ENCODE measurements around the gene HRK. TPM values are rescaled to one million over a fixed set of nuclear protein-coding genes. Genes with fewer than 3 reads are reported as not detected.
A peak's percentile ranks its signal among the peaks of the same experiment; 100 is the strongest.

The HRK gene
- total and polyA plus RNA-seq, 9 of the 15 experiments (the other 6 are each of a cell fraction or from before 2014, with no cell fraction given), result 0.01 to 0.05 (median 0.04) TPM; not detected in 6

DNA sequence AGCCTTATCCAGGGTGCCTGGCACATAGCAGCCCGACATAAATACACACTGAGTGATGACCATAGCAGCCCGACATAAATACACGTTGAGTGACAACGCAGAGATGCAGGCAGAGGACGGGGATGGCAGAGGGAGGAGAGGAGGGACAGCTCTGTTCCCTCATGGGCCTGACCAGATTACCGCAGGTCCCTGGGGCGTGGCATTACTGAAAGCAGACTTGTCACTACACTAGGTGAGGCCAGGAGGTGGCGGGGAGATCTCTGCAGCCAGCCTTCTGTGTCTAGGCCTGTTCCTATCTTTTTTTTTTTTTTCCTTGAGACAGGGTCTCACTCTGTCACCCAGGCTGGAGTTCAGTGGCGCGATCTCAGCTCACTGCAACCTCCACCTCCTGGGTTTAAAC, 69.0 kb downstream of the HRK start:
- Histone ChIP-seq H3K4me1 (replicated peaks in 1 of 2; ENCODE audit: control insufficient read depth in 2 of 2, insufficient read depth in 2 of 2, low read length in 2 of 2) (no peaks in the 10 kb centered on the region; a peak in 1 of 5 replicates), H3K36me3 (ENCODE audit: control insufficient read depth, insufficient read depth, low read length) (no peaks in the 10 kb centered on the region), H3K27me3 (ENCODE audit: control insufficient read depth in 2 of 2, insufficient read depth in 2 of 2, low read length in 2 of 2) (no peaks in the 10 kb centered on the region), H3K9me1 (ENCODE audit: control insufficient read depth, insufficient read depth, low read length) (no peaks in the 10 kb centered on the region), H3K4me3 (no peak overlapping the region), H3K9me3 (replicated peaks; ENCODE audit: control insufficient read depth, insufficient read depth, low read depth, low read length) (no peaks in the 10 kb centered on the region), H4K20me1 (replicated peaks; ENCODE audit: control insufficient read depth, insufficient read depth, low read length) (no peaks in the 10 kb centered on the region), H2AFZ (ENCODE audit: low read depth, low read length) (no peak overlapping the region), H3K79me2 (ENCODE audit: control insufficient read depth, insufficient read depth, low read length) (no peaks in the 10 kb centered on the region), H3K4me2 (ENCODE audit: insufficient read depth, low read length) (no peak overlapping the region), H3K27ac (ENCODE audit: extremely low read depth, low read depth, low read length) (no peak overlapping the region), H3K9ac (ENCODE audit: insufficient read depth in 1 of 2, low read depth in 2 of 2, low read length in 2 of 2) (no peak overlapping the region)
- CTCF ChIA-PET (ENCODE audit: low intra/inter-chr PET ratio), result no interaction called here
- no TSS peak for BruUV-seq (replicated peaks)
- POLR2A ChIA-PET, result no interaction called here
- WGBS (ENCODE audit: insufficient coverage, low coverage, missing lambda C conversion rate), result 47% methylated on average over 10 of the region's 10 CpGs
- no peak for TF ChIP-seq RFX5 (IDR thresholded peaks at IDR 0.05; ENCODE audit: low read depth, low read length)
- TF ChIP-seq PHTF2 (CRISPR knock-in tag; IDR thresholded peaks at IDR 0.05), result no peak
- TF ChIP-seq BRD9 (IDR thresholded peaks at IDR 0.05; ENCODE audit: low read depth, partially characterized antibody), result no peak
- TF ChIP-seq KLF13 (tag; IDR thresholded peaks at IDR 0.05; ENCODE audit: borderline replicate concordance, low read depth), result no peak
- TF ChIP-seq ZNF766 (CRISPR knock-in tag; conservative IDR thresholded peaks at IDR 0.05), result no peak
- no peak for TF ChIP-seq SMAD1 (IDR thresholded peaks at IDR 0.05; ENCODE audit: low read depth, low read length, partially characterized antibody)
- TF ChIP-seq ZNF830 (CRISPR knock-in tag; IDR thresholded peaks at IDR 0.05), result no peak
- no peak for TF ChIP-seq SRSF1 (IDR thresholded peaks at IDR 0.05; ENCODE audit: low read depth, low read length)
- no peak for TF ChIP-seq CREBBP (IDR thresholded peaks at IDR 0.05; ENCODE audit: low read depth, low read length)
- no peak for TF ChIP-seq MTA2 (IDR thresholded peaks at IDR 0.05; ENCODE audit: low read depth)
- no peak for TF ChIP-seq MLX (CRISPR knock-in tag; conservative IDR thresholded peaks at IDR 0.05)
- TF ChIP-seq WHSC1 (IDR thresholded peaks at IDR 0.05; ENCODE audit: low read length), result no peak
- intact Hi-C loops (cut with micrococcal nuclease) (no loop called here), in situ Hi-C loops (cut with MboI) (no loop called here)
- ATAC-seq (peak; percentile 49; the same call in 2 of the 3 replicates), DNase-seq (ENCODE audit: extremely low read depth in 1 of 4, low spot score in 3 of 4) (no peak), FAIRE-seq (no peak)
